SK-N-MC (cell line): ENCODE measurements around the gene FBXO9.

Source experiments
- EZH2 ChIP-seq: fragments of 200-600 bp; sonication (generic); IDR thresholded peaks from one replicate; pipeline ENCODE4 v1.6.1; 2017; ENCODE audit warnings: antibody characterized with exemption
- POLR2AphosphoS5 ChIP-seq: IDR thresholded peaks from 2 replicates; pipeline ENCODE4 v1.6.1; 2012; ENCODE audit warnings: mild to moderate bottlenecking, low read depth, low read length, borderline replicate concordance

DNA sequence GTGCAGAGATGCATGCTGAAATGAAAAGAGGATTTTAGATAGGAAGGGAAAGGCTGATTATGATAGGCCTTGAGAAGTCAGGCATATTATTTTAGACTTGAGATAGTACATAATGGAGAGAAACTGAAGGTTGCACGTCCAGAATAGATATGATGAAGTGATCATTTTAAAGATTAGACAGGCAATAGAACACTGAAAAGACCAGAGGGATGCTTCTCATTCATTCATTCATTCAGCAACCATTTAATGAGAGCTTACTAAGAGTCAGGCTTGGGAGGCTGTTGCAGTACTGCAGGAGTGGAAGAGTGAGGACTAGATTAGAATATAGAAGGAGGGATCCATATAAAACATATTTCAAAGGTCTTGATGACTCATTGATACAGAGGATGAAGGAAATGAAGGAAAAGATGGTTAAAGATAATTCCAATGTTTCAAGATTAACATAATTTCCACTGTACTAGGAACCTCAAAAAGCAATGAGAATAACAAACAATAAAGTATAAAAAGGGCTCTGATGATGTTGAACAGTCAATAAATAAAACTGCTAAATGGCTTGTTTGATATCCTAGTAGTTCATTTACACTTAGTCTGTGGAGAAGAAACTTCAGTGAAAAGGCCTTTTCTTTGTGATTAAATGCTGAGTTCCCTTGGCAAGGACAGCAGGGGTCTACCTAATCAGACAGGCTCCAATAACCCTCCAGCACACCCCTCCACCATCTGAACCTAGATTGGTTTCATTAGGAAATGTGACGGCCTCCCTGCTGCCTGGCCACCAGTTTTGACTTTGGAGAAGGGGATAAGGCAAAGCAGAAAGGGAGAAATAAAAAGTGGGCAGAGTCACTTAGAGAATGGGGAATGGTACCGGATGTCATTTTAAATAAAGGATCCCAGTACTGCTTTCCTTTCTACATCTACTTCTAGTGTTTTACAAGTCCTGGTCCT, 5.3 kb upstream of the FBXO9 start:
- no peak for TF ChIP-seq POLR2AphosphoS5
- TF ChIP-seq EZH2, result no peak
